ENCODE data around the gene ATF7.

Gene ATF7

DNA sequence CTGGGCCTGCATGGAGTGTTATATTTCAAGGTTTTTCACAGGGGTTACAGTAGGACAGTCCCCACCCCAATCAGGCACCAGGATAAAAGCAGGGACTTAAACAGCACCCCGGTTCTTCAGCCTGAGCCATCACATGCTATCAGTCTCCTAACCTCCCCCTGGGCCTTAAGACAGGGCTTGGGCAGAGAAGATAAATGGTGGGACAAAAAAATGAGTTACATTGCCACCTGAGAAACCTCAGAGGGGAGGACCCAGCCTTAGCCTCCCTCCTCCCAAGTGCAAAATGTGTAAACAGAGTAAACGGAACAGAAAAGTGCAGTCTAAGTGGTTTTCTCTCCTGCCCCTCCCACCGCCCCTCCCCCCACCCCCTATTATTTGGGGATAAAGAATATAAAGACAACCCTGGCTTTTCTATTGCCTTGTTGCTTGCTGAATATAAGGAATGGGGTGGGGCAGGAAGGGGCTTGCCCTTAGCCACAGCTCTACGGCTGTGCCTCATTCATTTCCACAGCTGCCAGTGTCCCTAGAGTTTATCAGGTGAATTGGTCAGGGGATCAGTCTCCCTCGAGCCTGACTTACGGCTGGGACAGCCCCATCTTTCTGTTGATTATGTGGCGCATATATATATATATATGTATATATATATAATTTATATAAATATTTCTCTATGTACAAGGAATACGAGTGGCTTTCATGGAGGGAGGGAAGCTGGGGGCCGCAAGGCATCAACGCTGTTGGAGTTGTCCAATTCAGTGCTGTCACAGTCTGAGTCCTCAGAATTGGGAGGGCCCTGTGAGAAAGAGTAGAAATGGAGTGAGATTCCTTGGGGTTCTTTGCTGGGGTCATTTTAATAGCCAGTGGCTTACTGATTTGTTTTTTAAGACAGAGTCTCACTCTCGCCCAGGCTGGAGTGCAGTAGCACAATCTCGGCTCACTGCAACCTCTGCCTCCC, 145.4 kb downstream of the ATF7 start:
- CTCF ChIA-PET: interaction anchor here (0.8 to 2.0 kb wide), 5 partner anchors 9 to 159 kb away, joined by 3 to 7 read pairs (median 4); partner anchors contain the start of gene AAAS
- Histone ChIP-seq H3K9me3 (ENCODE audit: control insufficient read depth, insufficient read depth, low read depth, low read length) (no peaks in the 10 kb centered on the region), H3K27ac (ENCODE audit: extremely low read depth, low read depth, low read length) (no peak overlapping the region), H3K4me1 (ENCODE audit: control insufficient read depth, insufficient read depth, low read length) (no peaks in the 10 kb centered on the region), H3K36me3 (ENCODE audit: control insufficient read depth in 2 of 2, insufficient read depth in 1 of 2, low read length in 2 of 2) (peaks cover 43 to 96% of the 10 kb centered on the region in 2 experiments), H3K4me3 (ENCODE audit: low read depth, low read length) (no peak overlapping the region)
- POLR2A ChIA-PET: interaction anchor here (1.0 to 3.9 kb wide), 9 partner anchors 9 to 159 kb away, joined by 3 to 39 read pairs (median 8); partner anchors contain the start of genes AAAS, MAP3K12 and TARBP2
- no peak for TF ChIP-seq ZNF473 (tag by site-specific recombination; IDR thresholded peaks at IDR 0.05)
- TF ChIP-seq ZNF292 (tag by site-specific recombination; IDR thresholded peaks at IDR 0.05; ENCODE audit: borderline replicate concordance, low read depth): no peak
- TF ChIP-seq, protein P1, sequence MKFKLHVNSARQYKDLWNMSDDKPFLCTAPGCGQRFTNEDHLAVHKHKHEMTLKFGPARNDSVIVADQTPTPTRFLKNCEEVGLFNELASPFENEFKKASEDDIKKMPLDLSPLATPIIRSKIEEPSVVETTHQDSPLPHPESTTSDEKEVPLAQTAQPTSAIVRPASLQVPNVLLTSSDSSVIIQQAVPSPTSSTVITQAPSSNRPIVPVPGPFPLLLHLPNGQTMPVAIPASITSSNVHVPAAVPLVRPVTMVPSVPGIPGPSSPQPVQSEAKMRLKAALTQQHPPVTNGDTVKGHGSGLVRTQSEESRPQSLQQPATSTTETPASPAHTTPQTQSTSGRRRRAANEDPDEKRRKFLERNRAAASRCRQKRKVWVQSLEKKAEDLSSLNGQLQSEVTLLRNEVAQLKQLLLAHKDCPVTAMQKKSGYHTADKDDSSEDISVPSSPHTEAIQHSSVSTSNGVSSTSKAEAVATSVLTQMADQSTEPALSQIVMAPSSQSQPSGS (tag by site-specific recombination; IDR thresholded peaks at IDR 0.05; ENCODE audit: low read depth): no peak
- TF ChIP-seq GLI4 (tag by site-specific recombination; IDR thresholded peaks at IDR 0.05): no peak
- TF ChIP-seq, protein P2, sequence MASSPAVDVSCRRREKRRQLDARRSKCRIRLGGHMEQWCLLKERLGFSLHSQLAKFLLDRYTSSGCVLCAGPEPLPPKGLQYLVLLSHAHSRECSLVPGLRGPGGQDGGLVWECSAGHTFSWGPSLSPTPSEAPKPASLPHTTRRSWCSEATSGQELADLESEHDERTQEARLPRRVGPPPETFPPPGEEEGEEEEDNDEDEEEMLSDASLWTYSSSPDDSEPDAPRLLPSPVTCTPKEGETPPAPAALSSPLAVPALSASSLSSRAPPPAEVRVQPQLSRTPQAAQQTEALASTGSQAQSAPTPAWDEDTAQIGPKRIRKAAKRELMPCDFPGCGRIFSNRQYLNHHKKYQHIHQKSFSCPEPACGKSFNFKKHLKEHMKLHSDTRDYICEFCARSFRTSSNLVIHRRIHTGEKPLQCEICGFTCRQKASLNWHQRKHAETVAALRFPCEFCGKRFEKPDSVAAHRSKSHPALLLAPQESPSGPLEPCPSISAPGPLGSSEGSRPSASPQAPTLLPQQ (tag by site-specific recombination; IDR thresholded peaks at IDR 0.05): no peak
- no peak for TF ChIP-seq KLF7 (tag by site-specific recombination; IDR thresholded peaks at IDR 0.05; ENCODE audit: borderline replicate concordance)
- no peak for TF ChIP-seq ZNF514 (tag by site-specific recombination; IDR thresholded peaks at IDR 0.05)
- TF ChIP-seq ZNF169 (tag by site-specific recombination; IDR thresholded peaks at IDR 0.05): no peak
- TF ChIP-seq ZNF391 (tag by site-specific recombination; IDR thresholded peaks at IDR 0.05; ENCODE audit: borderline replicate concordance, low read depth): no peak
- TF ChIP-seq, protein P3, sequence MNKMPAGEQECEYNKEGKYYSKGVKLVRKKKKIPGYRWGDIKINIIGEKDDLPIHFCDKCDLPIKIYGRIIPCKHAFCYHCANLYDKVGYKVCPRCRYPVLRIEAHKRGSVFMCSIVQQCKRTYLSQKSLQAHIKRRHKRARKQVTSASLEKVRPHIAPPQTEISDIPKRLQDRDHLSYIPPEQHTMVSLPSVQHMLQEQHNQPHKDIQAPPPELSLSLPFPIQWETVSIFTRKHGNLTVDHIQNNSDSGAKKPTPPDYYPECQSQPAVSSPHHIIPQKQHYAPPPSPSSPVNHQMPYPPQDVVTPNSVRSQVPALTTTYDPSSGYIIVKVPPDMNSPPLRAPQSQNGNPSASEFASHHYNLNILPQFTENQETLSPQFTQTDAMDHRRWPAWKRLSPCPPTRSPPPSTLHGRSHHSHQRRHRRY (tag by site-specific recombination; IDR thresholded peaks at IDR 0.05): no peak
- TF ChIP-seq, protein P4, sequence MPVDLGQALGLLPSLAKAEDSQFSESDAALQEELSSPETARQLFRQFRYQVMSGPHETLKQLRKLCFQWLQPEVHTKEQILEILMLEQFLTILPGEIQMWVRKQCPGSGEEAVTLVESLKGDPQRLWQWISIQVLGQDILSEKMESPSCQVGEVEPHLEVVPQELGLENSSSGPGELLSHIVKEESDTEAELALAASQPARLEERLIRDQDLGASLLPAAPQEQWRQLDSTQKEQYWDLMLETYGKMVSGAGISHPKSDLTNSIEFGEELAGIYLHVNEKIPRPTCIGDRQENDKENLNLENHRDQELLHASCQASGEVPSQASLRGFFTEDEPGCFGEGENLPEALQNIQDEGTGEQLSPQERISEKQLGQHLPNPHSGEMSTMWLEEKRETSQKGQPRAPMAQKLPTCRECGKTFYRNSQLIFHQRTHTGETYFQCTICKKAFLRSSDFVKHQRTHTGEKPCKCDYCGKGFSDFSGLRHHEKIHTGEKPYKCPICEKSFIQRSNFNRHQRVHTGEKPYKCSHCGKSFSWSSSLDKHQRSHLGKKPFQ (tag by site-specific recombination; IDR thresholded peaks at IDR 0.05): no peak
- TF ChIP-seq, protein P5, sequence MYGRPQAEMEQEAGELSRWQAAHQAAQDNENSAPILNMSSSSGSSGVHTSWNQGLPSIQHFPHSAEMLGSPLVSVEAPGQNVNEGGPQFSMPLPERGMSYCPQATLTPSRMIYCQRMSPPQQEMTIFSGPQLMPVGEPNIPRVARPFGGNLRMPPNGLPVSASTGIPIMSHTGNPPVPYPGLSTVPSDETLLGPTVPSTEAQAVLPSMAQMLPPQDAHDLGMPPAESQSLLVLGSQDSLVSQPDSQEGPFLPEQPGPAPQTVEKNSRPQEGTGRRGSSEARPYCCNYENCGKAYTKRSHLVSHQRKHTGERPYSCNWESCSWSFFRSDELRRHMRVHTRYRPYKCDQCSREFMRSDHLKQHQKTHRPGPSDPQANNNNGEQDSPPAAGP (tag by site-specific recombination; IDR thresholded peaks at IDR 0.05): no peak
- TF ChIP-seq, protein P6, sequence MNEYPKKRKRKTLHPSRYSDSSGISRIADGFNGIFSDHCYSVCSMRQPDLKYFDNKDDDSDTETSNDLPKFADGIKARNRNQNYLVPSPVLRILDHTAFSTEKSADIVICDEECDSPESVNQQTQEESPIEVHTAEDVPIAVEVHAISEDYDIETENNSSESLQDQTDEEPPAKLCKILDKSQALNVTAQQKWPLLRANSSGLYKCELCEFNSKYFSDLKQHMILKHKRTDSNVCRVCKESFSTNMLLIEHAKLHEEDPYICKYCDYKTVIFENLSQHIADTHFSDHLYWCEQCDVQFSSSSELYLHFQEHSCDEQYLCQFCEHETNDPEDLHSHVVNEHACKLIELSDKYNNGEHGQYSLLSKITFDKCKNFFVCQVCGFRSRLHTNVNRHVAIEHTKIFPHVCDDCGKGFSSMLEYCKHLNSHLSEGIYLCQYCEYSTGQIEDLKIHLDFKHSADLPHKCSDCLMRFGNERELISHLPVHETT (tag by site-specific recombination; IDR thresholded peaks at IDR 0.05): no peak
- no peak for TF ChIP-seq ZNF529 (tag by site-specific recombination; IDR thresholded peaks at IDR 0.05; ENCODE audit: insufficient replicate concordance)
- TF ChIP-seq GFI1B (tag by site-specific recombination; IDR thresholded peaks at IDR 0.05): no peak
- TF ChIP-seq ZNF670 (tag by site-specific recombination; IDR thresholded peaks at IDR 0.05; ENCODE audit: low read depth): no peak
- TF ChIP-seq ZNF623 (tag by site-specific recombination; IDR thresholded peaks at IDR 0.05): no peak
- TF ChIP-seq ZNF132 (tag by site-specific recombination; IDR thresholded peaks at IDR 0.05; ENCODE audit: borderline replicate concordance): no peak

All from HEK293 (cell line).